ENCODE data around the gene HTR3D.
"Not testable (repeated sequence)": the region's sequence is repeated elsewhere in the genome, so short reads cannot be mapped to it uniquely, and the experiment has no call there.

Gene HTR3D

GRCh38 chr3:184031187-184031792 is at the start of gene HTR3D:
HTR3D (plus strand) TSS chr3:184031742; CDS start chr3:184031742, 0 bp downstream.
- DNase-seq: no peak

- DNase-seq: no peak
These were observed 49.4 kb upstream of the HTR3D start for GRCh38 chr3:183981990-183982644.

- no peak for DNase-seq
These were observed 47.3 kb upstream of the HTR3D start for GRCh38 chr3:183984127-183984740.

- no peak for DNase-seq
These were observed 46.5 kb upstream of the HTR3D start for GRCh38 chr3:183984749-183985729.

GRCh38 chr3:183987000-183987600 is 44.4 kb upstream of the HTR3D start:
- no peak for DNase-seq

- DNase-seq: no peak
These were observed 43.2 kb upstream of the HTR3D start for GRCh38 chr3:183988216-183988790.

GRCh38 chr3:183991403-183991802 is 40.1 kb upstream of the HTR3D start:
- no peak for DNase-seq

GRCh38 chr3:184001761-184002160 is 29.8 kb upstream of the HTR3D start:
- DNase-seq: no peak

GRCh38 chr3:184002469-184002868 is 29.1 kb upstream of the HTR3D start:
- no peak for DNase-seq

GRCh38 chr3:184003187-184003967 is 28.2 kb upstream of the HTR3D start:
- no peak for DNase-seq

GRCh38 chr3:184004476-184004875 is 27.1 kb upstream of the HTR3D start:
- DNase-seq: no peak

GRCh38 chr3:184005941-184006507 is 25.5 kb upstream of the HTR3D start:
- no peak for DNase-seq

- not testable (repeated sequence) for DNase-seq
These were observed 24.3 kb upstream of the HTR3D start for GRCh38 chr3:184007143-184007813.

GRCh38 chr3:184008161-184008560 is 23.4 kb upstream of the HTR3D start:
- DNase-seq: no peak

- no peak for DNase-seq
These were observed 20.2 kb upstream of the HTR3D start for GRCh38 chr3:184011230-184011876.

GRCh38 chr3:184011937-184012889 is 19.3 kb upstream of the HTR3D start:
- no peak for DNase-seq

GRCh38 chr3:184015381-184016019 is 16.0 kb upstream of the HTR3D start:
- no peak for DNase-seq

GRCh38 chr3:184016169-184016570 is 15.4 kb upstream of the HTR3D start:
- no peak for DNase-seq

Measured in activated CD4-positive, alpha-beta T cell treated with anti-CD3 and anti-CD28 coated beads for 1 hour (primary cell).